GM10847 (cell line): ENCODE results near the gene CFAP410.

Experiments used
- POLR2A ChIP-seq: IDR thresholded peaks from 2 replicates; pipeline ENCODE4 v1.6.1; 2011; ENCODE audit not compliant: insufficient read length; ENCODE audit errors: extremely low read depth

CFAP410 gene

GRCh38 chr21:44294391-44295162 is 44.6 kb downstream of the CFAP410 start:
- no peak for TF ChIP-seq POLR2A

- TF ChIP-seq POLR2A, result no peak
These were observed 45.5 kb downstream of the CFAP410 start for GRCh38 chr21:44293551-44294231.

DNA sequence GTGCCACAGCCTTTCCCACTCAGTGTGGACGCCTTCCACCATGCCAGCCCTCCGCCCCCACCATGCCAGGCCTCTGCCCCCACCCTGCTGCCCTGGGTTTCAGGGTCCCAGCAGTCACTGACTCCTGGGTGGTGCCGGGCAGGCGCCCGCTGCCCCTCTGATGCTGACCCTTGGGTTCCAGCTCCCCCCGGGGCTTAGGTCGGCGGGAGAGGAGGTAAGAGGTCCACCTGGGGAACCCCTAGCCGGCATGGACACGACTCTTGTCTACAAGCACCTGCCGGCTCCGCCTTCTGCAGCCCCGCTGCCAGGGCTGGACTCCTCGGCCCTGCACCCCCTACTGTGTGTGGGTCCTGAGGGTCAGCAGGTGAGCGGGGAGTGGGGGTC is 46.4 kb downstream of the CFAP410 start:
- TF ChIP-seq POLR2A, result no peak

- TF ChIP-seq POLR2A, result no peak
These were observed 47.0 kb downstream of the CFAP410 start for GRCh38 chr21:44291936-44292811.

DNA sequence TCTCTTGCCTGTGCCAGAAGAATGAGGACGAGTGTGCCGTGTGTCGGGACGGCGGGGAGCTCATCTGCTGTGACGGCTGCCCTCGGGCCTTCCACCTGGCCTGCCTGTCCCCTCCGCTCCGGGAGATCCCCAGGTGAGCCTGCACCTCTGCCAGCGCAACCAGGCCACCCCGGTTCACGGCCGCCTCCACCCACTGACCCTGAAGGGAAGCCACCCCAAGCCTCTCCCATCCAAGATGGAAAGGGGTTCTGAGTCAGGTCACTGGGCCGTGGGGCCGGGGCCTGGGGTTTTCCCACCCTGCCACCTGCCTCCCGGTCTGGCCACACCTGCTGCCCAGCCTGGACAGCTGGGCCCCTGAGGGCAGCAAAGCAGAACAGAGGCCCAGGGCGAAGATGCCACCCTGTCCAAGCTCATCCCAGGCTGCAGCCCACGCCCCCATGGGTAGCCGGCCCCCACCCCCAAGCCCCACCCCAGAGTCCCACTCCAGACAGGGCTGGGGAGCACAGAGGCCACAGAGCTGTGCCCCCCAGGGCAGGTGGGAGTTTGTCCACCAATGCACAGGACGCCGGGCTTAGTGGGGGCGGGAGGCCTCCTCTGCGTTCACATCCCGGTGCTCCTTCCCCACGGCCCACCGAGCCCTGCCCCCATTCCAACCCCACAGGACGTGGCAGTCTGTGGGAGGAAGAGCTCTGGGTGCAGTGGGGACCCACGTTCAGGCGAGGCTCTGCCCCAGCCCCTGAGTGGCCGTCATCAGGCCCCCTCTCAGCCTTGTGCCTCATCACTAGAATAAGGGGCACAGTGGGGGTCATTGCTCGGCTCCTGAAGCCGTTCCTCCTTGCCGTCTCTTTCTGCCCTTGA is 47.9 kb downstream of the CFAP410 start:
- no peak for TF ChIP-seq POLR2A

- TF ChIP-seq POLR2A, result no peak
These were observed 48.7 kb downstream of the CFAP410 start for GRCh38 chr21:44290327-44291077.

DNA sequence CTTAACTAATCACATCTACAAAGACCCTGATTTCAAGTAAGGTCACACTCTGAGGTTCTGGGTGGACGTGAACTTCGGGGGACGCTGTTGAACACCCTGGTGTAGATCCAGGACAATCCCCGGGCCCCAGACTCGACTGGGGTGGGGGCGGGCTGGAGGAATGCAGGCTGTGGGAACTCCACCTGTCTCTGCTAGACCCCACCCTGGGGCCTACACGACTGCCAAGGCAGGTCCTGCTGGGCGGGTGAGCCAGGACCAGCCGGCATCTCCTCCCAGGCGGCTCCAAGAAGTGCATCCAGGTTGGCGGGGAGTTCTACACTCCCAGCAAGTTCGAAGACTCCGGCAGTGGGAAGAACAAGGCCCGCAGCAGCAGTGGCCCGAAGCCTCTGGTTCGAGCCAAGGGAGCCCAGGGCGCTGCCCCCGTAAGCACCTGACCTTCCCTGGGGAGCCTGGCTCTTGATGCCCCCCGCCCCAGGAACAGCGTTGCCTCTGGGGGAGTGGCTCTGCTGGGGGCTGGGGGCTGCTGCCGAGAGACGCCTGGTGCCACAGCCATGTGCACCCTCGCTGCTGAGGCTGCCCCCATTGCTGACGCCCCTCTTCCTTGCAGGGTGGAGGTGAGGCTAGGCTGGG is 49.7 kb downstream of the CFAP410 start:
- TF ChIP-seq POLR2A, result no peak

GRCh38 chr21:44288251-44289110 is 50.7 kb downstream of the CFAP410 start:
- TF ChIP-seq POLR2A, result no peak

- TF ChIP-seq POLR2A, result no peak
These were observed 52.2 kb downstream of the CFAP410 start for GRCh38 chr21:44286716-44287632.

DNA sequence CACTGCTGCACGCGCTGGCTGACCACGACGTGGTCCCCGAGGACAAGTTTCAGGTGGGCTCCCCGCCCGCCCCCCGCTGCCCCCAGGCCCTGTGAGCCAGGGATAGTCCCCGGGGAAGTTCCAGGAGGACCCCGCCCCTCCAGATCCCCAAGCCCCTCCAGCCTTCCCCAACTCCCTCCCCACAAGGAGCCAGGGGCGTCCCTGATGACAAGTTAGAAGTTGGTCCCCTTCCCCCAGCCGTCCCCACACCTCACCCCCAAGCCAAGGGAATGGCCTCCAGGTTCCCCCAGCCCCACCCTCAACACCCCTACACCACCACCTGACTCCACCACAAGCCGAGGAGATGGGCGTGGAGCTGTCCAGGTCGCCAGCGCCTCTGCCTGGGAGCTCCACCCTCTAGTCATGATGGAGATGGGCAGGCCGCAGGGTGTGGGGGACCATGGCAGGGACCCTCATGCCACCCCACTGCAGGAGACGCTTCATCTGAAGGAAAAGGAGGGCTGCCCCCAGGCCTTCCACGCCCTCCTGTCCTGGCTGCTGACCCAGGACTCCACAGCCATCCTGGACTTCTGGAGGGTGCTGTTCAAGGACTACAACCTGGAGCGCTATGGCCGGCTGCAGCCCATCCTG is 53.0 kb downstream of the CFAP410 start:
- no peak for TF ChIP-seq POLR2A
